Activated CD8-positive, alpha-beta memory T cell treated with anti-CD3 and anti-CD28 coated beads for 1 hour (primary cell): Measurements from ENCODE around the gene CDKN2A.

Source experiments
- DNase-seq, 2 donors: peaks; one replicate each; pipeline ENCODE4 v3.0.0-alpha.2; 2020; ENCODE audit warnings: low read depth in 1 of 2; ENCODE audit errors: extremely low read depth in 1 of 2

The CDKN2A gene

DNA sequence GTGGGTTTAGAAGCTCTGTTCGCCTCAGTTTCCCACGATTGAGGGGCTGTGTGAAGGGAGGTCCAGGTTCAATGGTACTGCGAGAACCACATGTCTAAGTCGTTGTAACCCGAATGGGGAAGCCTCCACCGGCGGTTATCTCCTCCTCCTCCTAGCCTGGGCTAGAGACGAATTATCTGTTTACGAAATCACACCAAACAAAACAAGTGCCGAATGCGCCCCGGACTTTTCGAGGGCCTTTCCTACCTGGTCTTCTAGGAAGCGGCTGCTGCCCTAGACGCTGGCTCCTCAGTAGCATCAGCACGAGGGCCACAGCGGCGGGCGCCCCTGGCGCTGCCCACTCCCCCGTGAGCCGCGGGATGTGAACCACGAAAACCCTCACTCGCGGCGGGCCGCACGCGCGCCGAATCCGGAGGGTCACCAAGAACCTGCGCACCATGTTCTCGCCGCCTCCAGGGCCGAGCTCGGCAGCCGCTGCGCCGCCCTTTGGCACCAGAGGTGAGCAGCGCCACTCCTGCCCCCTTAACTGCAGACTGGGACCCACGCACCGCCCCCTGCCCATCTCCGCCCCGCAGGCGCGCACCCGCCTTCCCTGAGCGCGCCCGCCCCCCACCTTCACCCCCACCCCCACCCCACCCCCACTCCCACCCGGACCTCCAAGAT, at the start of gene CDKN2A:
Gene CDKN2A (minus strand): TSS at position 500 of the 663 bp plus-strand sequence.
- DNase-seq, result no peak

DNA sequence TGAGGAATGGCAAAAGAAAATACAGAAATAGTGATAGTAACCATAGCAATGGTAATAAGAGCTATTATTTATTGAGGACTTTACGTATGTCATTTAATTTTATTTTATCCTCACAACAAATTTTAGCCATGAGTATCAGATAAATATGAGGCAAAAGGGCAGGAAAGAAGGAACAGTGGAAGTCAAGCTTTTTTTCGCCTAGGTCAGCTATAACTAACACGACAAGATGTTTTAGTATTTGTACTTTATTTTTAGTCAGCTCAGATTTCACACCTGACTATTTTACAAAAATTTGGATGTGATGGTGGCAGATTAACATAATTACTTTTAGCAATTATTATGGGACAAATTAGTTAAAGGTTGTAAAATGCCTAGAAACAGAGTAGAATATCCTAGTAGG, 49.7 kb upstream of the CDKN2A start:
- DNase-seq, result no peak

DNA sequence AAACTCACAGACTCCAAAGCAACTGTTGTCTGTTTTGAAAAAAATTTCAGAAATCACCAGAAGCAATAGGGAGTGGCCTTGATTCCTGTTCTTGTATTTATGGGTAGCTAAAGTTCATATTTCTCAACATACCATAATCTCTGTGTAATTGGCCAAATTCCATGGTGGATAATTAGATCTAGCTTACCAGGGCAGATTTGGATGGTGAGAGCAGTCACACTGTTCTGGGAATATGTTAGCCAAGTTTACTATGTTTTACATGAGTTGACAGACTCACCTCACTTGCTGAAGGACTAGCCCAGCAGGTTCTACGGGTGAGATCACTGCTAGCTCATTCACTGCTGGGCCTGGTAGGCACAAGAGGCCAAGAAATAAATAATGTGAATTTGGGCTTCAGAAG, 47.6 kb upstream of the CDKN2A start:
- no peak for DNase-seq

DNA sequence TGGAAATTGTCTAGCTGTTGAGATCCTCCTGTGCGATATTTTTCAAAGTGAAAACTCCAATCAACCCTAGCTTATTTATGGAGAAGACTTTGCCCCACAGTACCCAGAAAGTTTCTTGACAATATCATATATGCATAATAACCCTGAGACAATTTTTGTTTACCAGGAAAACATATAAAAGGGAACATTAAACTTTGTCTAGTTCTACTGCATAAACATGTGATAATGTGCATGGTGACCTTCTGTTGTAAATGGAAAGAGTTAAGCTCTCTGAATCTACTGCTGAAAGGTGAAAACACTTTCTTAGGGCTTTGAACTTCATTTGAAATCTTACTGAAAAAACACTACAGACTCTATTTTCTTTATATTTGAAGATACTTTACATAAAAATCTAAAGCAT, 47.2 kb upstream of the CDKN2A start:
- no peak for DNase-seq

DNA sequence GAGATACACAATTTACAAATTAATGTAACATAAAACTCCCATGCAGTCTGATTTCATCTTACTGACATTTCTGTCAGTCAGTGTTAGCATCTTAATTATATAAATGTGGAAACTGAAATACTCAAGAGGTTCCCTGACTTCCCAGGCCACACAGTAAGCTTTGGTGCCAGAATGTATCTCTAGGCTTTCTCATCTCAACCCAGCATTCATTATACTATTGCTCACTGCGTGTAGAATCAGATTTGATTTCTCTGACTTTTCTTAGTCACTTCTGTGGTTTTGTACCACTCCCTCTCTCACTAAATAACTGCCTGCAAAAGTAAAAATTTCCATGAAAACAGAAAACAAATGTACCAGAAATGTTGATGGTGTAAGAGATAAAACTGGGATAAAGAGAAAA, 46.6 kb upstream of the CDKN2A start:
- DNase-seq, result no peak

DNA sequence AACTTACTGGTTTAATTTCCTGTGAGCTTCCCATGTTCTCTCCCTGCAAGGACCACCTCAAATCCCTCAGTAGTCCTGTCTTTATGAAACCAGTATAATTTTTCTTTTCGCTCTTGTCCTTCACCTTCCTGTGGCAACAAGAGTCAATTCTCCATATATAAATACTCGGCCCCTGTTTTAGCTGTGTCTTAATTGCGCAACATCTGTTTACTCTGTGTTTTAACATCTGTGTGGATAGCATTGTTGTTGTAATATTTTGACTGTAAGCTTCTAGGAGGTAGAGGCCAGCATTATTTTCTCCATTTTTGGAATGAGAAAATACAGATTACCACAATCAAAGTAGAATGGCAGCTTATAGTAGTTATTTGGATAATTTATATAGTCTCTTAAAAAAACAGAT, 45.1 kb upstream of the CDKN2A start:
- no peak for DNase-seq

DNA sequence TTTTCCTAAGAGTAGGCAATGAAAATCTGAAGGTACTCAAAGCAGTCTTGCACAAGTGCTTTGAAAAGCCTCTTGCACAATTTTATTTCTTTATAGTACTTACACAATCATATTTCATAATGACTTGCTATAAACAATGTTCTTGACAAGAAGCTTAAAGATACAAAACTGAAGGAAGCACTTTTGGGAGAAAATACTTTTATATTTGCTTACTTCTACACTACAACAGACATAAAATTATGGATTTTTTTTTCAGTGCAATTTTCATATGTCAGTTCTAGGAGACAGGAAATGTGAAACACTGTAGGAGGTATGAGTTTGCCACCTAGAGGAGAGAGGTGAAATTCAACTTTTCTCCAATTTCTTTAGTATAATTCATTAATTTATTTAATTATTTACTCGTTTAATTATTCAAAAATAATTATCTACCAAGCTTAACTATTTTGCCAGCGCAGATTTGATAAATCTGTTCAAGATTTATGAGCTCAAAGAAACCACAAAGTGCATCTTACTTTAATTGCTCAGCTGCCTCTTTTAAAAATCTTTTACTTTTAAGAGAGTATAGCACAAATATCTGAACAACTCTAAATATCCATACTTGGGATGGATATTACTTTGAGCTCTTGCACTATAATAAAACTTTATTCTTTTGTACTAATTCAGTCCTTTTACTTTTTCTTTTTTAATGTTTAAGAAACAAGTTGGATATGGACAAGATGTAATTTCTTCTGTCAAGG, 43.9 kb upstream of the CDKN2A start:
- DNase-seq, result no peak

DNA sequence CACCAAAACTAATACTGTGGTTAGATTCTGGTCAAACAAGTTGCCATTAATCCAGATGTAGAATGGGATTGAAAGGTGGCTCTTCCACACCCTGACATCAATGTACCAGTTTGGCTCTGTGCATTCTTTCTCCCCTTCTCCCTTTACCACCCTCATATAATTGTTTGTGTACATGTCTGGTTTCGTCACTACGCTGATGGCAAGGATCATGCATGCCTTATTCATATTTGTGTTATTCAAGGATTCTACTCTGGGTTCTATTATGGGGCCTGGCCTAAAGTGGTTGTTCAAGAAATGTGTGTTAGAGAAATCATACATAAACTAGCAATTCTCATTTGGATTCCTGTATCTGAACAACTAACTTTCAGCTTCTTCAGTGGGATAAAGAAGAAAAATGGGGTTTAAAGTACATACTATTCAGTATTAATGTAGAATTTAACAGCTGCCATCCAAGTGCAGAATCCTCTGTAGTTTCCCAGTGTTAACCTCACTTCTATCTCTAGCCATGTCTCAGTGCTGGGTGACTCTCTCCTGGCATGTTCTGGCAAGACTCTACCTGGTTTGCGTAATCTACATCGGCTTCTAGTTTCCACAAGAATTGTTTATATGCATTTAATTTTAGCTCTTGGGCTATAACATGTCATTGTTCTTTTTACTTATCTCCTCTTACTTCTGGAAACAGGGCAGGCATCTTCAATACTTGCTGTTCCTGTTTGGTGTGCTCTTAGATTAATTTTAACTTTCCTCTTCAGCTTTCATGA, 42.9 kb upstream of the CDKN2A start:
- DNase-seq, result no peak

DNA sequence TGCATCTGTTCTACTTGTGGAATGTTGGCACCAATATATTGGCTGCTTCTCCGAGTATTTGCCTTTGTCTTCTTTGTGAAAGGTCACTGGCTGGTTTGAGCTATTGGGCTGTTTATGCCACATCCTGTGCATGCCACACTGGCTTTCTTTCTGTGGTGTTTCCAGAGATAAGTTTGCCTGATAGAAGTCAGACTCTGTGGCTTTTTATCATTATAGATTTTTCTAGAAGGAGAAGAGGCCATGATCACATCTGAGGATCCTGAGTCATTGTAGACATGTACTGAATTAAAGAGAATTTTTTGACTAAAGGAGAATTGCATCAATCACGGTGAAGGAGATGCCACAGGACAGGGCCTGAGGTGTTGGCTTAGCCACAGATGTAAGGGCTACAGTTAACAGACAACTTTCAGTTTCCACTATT, 41.4 kb upstream of the CDKN2A start:
- no peak for DNase-seq

DNA sequence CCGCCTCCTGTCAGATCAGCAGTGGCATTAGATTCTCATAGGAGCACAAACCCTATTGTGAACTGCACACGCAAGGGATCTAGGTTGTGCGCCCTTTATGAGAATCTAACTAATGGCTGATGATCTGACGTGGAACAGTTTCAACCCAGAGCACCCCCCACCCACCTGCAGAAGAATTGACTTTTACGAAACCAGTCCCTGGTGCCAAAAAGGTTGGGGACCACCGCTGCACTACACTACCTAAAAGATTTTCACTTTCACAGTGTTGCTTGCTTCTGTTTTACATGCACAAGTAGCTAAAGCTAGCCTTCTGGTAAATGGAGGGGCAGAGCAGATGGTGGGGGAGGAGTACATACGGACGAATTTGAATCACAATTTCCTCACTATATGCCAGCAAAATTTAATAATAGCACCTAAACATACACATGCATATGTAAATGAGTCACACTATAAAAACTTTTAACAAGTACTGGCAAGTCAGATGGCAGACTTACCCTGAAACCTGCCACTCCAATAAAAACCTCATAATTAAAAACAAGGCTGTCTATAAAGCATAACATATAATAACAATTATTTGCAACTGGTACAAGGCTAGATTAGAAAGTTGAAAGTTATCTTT, 38.9 kb upstream of the CDKN2A start:
- DNase-seq, result no peak

DNA sequence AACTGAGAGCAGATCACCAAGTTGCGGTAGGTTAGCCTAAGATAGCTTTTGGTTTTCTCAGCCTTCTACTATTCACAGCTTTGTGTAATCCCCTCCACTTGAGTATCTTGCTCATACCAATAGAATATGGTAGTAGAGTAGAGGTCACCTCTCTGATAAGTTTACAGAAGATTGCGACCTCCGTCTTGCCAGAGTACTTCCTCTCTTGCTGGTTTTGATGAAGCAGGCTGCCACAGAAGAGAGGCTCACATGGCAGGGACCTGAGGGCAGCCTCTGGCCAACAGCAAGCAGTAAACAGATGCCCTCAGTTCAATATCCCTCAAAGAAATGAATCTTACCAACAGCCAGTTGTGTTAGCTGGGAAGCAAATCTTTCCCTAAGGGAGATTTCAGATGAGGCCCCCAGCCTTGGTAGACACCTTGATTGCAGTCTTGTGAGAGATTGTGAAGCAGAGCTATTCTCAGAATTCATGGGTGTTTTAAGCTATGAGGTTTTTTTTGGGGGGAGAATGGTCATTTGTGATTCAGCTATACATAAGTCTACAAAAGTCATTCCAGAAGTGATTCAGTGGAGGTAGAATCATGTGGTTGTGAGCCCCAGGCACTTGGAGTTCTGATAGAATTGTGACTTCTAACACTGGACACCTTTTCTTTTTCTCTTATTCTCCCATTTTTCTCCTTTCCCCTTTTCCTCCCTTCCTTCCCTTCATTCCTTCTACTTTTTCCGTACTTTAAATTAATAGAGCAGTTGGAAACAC, 37.6 kb upstream of the CDKN2A start:
- DNase-seq, result no peak

DNA sequence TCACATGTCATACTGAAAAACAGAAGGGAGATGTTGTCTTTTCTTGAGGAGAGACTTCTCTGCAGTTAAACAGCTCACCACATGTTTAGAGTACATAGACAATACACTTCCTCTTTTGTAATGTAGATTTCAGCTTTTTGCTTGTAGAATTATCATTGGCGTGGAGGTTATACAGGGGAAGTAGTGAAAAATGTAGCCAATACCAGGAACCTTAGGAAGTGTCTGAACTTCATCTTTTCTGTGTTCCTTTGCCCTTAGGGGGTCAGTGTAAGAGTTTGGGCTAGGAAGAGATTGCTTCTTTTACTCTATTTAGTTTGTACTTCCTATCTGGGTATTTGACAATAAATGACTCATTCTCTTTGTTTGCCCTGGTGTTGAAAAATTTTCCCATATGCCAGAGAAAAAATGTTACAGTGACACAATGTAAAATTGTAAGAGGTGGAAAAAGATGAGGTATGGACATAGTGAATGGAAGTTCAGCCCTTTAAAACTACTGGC, 36.0 kb upstream of the CDKN2A start:
- no peak for DNase-seq

DNA sequence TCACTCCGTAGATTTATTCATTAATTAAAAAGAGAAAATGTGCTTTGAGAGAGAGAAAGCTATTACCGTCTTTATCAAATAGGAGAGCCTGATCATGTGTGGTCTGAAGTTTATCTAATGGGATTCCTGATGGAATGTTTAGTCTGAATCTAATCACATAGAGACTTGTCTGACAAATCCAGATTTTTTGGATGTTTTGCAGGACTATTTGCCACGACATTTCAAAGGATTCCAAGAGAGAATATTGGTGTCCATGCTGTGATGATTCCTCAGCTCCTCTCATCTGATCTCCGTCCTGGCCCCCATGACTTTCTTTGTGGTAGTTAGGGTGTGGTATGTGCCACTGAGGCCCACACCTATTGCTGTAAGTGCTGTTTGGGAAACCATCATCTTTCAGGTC, 35.0 kb upstream of the CDKN2A start:
- DNase-seq, result no peak

DNA sequence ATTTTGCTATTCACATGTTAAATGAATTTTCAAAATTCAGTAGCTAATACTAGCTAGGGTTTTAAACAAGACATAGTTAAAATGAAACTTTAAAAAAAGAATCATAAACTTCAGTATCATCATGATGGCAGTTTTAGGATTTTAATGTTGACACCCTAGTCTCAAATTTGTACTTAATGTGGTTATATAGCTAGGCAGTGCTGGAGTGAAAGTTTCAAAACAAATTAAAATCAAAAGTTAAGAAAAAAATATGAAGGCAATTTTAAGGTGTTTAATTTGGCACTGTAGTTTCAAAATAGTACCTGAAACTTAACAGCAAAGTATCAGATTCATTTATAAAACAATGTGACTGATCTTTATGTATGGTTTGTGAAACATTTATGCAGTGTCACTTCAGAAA, 34.2 kb upstream of the CDKN2A start:
- DNase-seq, result no peak

DNA sequence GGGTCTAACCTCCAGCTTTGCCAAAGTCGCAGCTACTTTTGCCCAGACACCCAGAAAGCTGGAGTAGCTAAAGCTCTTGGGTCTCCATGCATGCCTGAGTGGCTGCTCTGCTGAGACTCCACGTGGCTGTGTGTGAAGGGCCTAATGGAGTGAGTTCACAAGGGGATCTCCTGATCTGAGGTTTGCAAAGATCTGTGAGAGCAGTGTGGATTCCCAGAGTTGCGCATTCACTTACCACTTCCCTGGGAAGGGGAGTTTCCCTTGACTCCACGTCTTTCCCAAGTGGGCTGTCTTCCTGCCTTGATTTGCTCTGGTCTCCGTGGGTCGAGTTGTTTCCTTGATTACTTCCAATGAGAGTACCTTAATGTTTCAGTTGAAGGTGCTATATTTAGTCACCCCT, 32.5 kb upstream of the CDKN2A start:
- no peak for DNase-seq

DNA sequence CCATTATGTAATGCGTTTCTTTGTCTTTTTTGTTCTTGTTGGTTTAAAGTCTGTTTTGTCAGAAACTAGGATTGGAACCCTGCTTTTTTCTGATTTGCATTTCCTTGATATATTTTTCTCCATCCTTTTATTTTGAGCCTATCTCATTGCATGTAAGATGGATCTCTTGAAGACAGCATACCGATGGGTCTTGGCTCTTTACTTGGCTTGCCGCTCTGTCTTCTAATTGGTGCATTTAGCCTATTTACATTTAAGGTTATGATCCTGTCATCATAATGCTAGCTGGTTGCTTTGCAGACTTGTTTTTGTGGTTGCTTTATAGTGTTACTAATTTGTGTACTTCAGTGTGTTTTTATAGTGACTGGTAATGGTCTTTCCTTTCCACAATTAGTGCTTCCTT, 28.2 kb upstream of the CDKN2A start:
- no peak for DNase-seq

DNA sequence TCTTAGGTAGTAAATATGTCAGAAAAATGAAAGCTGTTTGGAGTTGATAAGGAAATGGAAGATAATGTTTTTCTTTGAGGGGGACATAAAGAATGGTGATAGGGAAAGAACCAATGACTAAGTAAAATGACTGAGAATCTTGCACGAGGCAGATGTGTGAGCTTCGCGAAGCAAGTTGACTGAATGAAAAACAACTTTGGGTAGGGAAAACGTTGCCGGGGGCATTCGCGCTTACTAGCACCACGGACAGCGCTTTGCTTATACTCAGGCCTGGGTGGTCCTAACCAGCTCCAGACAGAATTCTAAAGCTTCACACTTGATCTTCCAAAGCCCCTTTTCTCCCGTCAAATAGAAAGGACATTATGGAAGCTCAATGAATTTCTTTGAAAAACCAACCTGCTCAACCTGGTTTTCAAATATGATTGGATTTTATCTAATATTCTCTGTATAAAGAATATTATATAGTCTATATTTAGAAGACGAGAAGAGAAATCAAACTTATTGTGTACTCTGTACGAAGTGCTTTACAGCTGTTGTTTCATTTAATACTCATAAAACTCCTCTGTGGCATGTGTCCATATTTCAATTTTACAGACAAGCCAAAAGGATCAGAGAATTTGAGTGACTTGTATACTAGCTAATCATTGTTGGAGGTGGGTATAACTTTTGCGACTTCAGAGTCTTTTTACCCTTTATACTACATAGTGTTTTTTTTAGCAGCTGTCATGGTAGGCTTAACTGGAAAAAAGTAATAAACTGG, 16.9 kb upstream of the CDKN2A start:
- DNase-seq, result no peak

DNA sequence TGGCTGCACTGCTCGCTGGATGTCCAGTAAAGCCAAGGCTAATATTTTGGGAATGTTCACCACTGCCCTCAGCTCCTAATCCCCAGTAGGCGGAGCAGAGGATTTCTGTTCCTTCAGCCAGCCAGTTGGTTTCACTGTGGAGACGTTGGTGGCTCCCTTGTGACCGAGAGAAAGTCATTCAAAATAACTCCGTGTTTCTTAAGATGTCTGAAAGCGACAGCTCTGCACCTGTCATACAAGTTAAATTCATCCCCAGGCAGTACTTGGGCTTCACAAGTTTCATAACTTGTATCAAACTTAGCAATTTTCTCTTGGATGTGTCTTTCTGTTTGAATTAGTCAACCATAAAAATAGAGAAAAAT, 15.3 kb upstream of the CDKN2A start:
- no peak for DNase-seq

DNA sequence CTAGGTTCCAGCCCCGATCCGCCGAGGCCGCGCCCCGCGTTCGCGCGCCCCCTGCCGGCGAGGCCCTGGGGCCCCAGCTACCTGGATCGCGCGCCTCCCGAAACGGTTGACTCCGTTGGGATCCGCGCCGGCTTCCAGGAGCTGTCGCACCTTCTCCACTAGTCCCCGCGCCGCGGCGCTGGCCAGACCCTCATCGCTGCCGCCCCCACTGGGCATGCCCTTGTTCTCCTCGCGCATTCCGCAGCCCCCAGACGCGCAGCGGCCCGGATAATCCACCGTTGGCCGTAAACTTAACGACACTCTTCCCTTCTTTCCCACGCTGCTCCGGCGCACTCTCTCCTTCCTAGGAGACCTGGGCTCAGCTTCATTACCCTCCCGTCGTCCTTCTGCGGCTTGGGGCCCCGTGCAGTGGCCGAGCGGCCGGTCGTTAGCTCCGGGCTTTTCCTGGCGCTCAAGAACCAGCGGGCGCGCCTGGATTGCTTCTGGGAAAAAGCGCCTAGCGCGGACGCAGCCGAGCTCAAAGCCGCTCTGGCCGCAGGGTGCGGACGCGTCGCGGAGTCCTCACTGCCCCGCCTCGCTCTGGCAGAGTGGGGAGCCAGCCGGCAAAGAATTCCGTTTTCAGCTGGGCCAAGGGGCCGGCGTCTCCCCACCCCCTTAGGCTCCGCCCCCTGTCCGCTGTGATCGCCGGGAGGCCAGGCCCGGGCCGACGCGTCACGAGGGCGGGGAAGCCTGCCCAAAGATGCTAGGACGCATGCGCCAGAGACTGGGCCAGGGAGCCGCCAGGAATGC, 14.7 kb upstream of the CDKN2A start, which contains the start of gene CDKN2B:
Gene CDKN2B (minus strand): TSS at position 589 of the 789 bp plus-strand sequence. CDS start 352 bp downstream, at position 237.
- DNase-seq, result peak in 1 of 2 donors; percentile 54
